Fibroblast of pulmonary artery (primary cell): ENCODE data around the gene ZCCHC7.
"Not testable (repeated sequence)": the region's sequence is repeated elsewhere in the genome, so short reads cannot be mapped to it uniquely, and the experiment has no call there.

Source experiments
- DNase-seq: peaks from one replicate; pipeline ENCODE4 v3.0.0-alpha.2; 2010; ENCODE audit warnings: low read depth
- H3K4me3 ChIP-seq: replicated peaks from 2 replicates; pipeline ENCODE4 v1.5.1; 2011; ENCODE audit warnings: low read depth, mild to moderate bottlenecking, control low read depth, low read length, moderate library complexity
- CTCF ChIP-seq: IDR thresholded peaks from 2 replicates; pipeline ENCODE4 v1.5.1; 2011; ENCODE audit warnings: mild to moderate bottlenecking, control low read depth, low read length, inconsistent platforms; ENCODE audit errors: missing control alignments

ZCCHC7 gene

GRCh38 chr9:37105234-37105633, 15.1 kb upstream of the ZCCHC7 start:
- no peak overlapping the region for H3K4me3 ChIP-seq
- no peak for TF ChIP-seq CTCF
- DNase-seq: no peak

GRCh38 chr9:37107701-37108100, 12.7 kb upstream of the ZCCHC7 start:
- TF ChIP-seq CTCF: no peak
- no peak for DNase-seq
- H3K4me3 ChIP-seq: no peak overlapping the region

- not testable (repeated sequence) for DNase-seq, H3K4me3 ChIP-seq
Observed at GRCh38 chr9:37114442-37114841, 5.9 kb upstream of the ZCCHC7 start.

GRCh38 chr9:37117956-37118355, 2.4 kb upstream of the ZCCHC7 start:
- no peak for TF ChIP-seq CTCF
- no peak overlapping the region for H3K4me3 ChIP-seq
- DNase-seq: no peak

GRCh38 chr9:37119360-37119759, 1.0 kb upstream of the ZCCHC7 start:
- H3K4me3 ChIP-seq: no peak overlapping the region
- no peak for TF ChIP-seq CTCF
- DNase-seq: no peak

- DNase-seq: peak; percentile 29
- H3K4me3 ChIP-seq: peak overlapping the region; percentile 84
Observed at GRCh38 chr9:37120843-37121335, 515 bp downstream of the ZCCHC7 start.

- DNase-seq: no peak
- no peak for TF ChIP-seq CTCF
- H3K4me3 ChIP-seq: peak overlapping the region; percentile 84
Observed at GRCh38 chr9:37121881-37122280, 1.5 kb downstream of the ZCCHC7 start.

GRCh38 chr9:37126214-37126788, 5.9 kb downstream of the ZCCHC7 start:
- no peak for TF ChIP-seq CTCF
- DNase-seq: no peak
- no peak overlapping the region for H3K4me3 ChIP-seq
